ENCODE data around the gene IL18RAP. TPM values are rescaled to one million over a fixed set of nuclear protein-coding genes. Genes with fewer than 3 reads are reported as not detected.
A peak's percentile ranks its signal among the peaks of the same experiment; 100 is the strongest.

IL18RAP gene
- total and polyA plus RNA-seq, 2 donors: 3.0 to 3.7 TPM

DNA sequence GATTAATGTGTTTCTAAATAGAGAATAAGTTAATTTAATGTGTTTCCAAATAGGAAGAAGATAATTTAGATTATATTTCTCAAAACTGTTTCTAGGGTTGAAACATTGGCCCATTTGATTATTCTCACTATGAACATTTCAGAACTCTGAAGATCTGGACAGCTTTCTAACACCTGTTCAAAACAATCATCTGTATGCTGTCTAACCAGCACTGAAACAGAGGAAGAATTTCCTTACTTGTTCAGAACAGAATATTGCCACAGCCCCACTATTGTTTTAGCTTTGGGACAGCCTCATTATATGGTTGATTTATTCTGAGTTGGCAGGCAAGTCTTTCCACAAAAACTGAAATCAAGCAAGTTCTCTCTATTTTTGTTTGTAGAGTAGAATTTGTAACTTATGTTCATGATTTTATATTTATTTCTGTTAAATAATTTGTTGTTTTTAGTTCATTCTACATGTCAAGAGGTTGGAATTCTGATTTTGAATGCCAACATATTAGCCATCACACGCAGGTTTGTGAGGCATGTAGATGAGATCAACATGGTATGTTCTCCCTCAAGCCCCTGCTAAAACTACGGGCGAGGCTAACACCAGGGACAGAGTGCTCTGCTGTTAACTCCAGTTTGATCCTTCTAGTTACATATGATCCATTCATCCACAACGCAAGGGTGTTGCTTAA, 11.2 kb downstream of the IL18RAP start:
- 98% methylated on average over 4 of the region's 4 CpGs for WGBS
- no peaks in the 10 kb centered on the region for H3K36me3 ChIP-seq (ENCODE audit: control insufficient read depth in 2 of 2, insufficient read depth in 2 of 2, low read length in 1 of 2)
- no peaks in the 10 kb centered on the region for H3K27me3 ChIP-seq (ENCODE audit: control insufficient read depth in 2 of 2, insufficient read depth in 1 of 2, low read length in 1 of 2)
- DNase-seq (ENCODE audit: low read depth in 6 of 9, low spot score in 9 of 9): no peak
- no peak overlapping the region for H3K27ac ChIP-seq (ENCODE audit: low read depth in 1 of 2, low read length in 1 of 2)
- H3K4me3 ChIP-seq (ENCODE audit: low read length in 2 of 2): no peak overlapping the region
- peaks cover 0 to 5% of the 10 kb centered on the region in 2 donors for H3K4me1 ChIP-seq (ENCODE audit: control insufficient read depth in 2 of 2, insufficient read depth in 2 of 2, low read length in 2 of 2)
- H3K9me3 ChIP-seq (ENCODE audit: control insufficient read depth in 2 of 2, insufficient read depth in 1 of 2, low read length in 1 of 2): no peaks in the 10 kb centered on the region

DNA sequence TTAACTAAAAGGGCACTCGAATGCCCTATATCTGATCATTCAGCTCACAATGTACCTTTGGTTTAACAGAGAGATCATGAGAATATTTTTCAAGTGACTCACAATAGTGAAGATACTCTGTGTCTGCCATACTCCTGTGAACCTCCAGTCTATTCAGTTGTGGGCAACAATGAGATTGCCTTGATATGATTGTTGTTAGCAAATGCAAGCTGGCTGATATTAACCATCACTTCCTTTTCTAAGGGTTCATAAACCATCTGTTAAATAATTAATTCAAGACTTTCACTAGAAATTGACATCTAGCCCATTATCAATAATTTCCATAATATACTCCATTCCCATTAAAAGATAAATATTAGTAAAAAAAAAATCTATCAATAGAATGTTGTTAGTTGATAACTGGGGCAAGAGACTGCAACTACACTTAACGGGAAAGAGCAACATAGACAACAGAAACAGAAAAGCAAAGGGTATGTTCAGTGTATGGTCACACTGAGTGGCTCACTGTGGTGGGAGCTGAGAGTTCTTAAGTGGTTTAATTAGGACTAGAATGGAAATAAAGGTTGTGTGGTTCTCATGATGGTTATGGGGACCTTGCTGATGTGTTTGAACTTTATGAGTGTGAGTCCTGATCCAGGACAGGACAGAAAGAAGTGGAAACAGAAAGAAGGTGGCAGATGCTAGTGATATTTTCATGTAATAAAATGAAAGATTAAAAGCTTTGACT, 11.9 kb downstream of the IL18RAP start:
- Histone ChIP-seq H3K27ac (ENCODE audit: low read depth in 1 of 2, low read length in 1 of 2) (no peak overlapping the region), H3K4me3 (ENCODE audit: low read length in 2 of 2) (no peak overlapping the region), H3K9me3 (ENCODE audit: control insufficient read depth in 2 of 2, insufficient read depth in 1 of 2, low read length in 1 of 2) (no peaks in the 10 kb centered on the region), H3K27me3 (ENCODE audit: control insufficient read depth in 2 of 2, insufficient read depth in 1 of 2, low read length in 1 of 2) (no peaks in the 10 kb centered on the region), H3K4me1 (ENCODE audit: control insufficient read depth in 2 of 2, insufficient read depth in 2 of 2, low read length in 2 of 2) (peaks cover 0 to 5% of the 10 kb centered on the region in 2 donors), H3K36me3 (ENCODE audit: control insufficient read depth in 2 of 2, insufficient read depth in 2 of 2, low read length in 1 of 2) (no peaks in the 10 kb centered on the region)
- no peak for DNase-seq (ENCODE audit: low read depth in 6 of 9, low spot score in 9 of 9)
- 98% methylated on average over 2 of the region's 2 CpGs for WGBS

DNA sequence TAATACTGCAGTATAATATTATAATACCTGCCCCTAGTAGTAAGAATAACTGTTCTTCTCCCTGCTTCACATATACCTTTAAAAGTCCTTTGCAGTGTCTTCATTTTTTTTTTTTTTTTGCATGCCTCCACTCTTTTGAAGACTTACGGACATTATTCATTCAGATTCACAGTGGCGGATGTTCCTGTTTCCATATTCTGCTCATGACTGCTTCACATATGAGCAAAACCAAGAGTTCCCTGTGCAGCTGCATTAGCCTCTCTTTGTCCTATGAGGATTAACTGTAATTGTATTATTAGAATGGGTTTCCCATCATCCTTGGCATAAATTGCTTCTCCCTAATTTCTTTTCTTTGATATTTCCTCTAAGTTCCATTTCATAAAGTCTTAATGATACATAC, 12.8 kb downstream of the IL18RAP start:
- H3K9me3 ChIP-seq (ENCODE audit: control insufficient read depth in 2 of 2, insufficient read depth in 1 of 2, low read length in 1 of 2): no peaks in the 10 kb centered on the region
- H3K4me1 ChIP-seq (ENCODE audit: control insufficient read depth in 2 of 2, insufficient read depth in 2 of 2, low read length in 2 of 2): peaks cover 0 to 5% of the 10 kb centered on the region in 2 donors
- H3K27me3 ChIP-seq (ENCODE audit: control insufficient read depth in 2 of 2, insufficient read depth in 1 of 2, low read length in 1 of 2): no peaks in the 10 kb centered on the region
- peak overlapping the region in 1 of 2 donors; percentile 46 for H3K27ac ChIP-seq (ENCODE audit: low read depth in 1 of 2, low read length in 1 of 2)
- 92% methylated on average over 2 of the region's 2 CpGs for WGBS
- H3K36me3 ChIP-seq (ENCODE audit: control insufficient read depth in 2 of 2, insufficient read depth in 2 of 2, low read length in 1 of 2): no peaks in the 10 kb centered on the region
- no peak for DNase-seq (ENCODE audit: low read depth in 6 of 9, low spot score in 9 of 9)
- H3K4me3 ChIP-seq (ENCODE audit: low read length in 2 of 2): no peak overlapping the region

DNA sequence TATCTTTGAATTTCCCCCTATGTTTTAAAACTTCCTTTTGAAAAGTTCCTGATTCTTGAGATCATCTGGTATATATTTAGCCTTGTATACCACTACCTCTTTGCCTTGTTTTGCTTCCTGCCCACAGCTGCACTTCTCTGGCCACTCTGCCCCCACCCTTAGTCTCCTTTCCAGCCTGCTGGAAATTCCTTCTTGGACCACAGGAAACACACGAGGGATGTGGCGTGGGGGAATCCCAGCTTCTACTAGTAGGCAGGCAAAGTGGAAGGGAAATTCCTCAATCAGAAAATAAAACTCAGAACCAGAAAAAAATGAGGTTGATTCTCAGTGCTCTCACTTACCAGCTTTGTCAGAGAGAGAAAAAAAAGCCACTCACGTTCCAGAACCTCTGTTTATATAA, 13.4 kb downstream of the IL18RAP start:
- H3K4me3 ChIP-seq (ENCODE audit: low read length in 2 of 2): no peak overlapping the region
- 40% methylated on average over 3 of the region's 3 CpGs for WGBS
- peaks cover 0 to 5% of the 10 kb centered on the region in 2 donors for H3K4me1 ChIP-seq (ENCODE audit: control insufficient read depth in 2 of 2, insufficient read depth in 2 of 2, low read length in 2 of 2)
- H3K27ac ChIP-seq (ENCODE audit: low read depth in 1 of 2, low read length in 1 of 2): peak overlapping the region in 1 of 2 donors; percentile 46
- peak in 1 of 9 donors; percentile 17 for DNase-seq (ENCODE audit: low read depth in 6 of 9, low spot score in 9 of 9)
- H3K9me3 ChIP-seq (ENCODE audit: control insufficient read depth in 2 of 2, insufficient read depth in 1 of 2, low read length in 1 of 2): no peaks in the 10 kb centered on the region
- no peaks in the 10 kb centered on the region for H3K36me3 ChIP-seq (ENCODE audit: control insufficient read depth in 2 of 2, insufficient read depth in 2 of 2, low read length in 1 of 2)
- H3K27me3 ChIP-seq (ENCODE audit: control insufficient read depth in 2 of 2, insufficient read depth in 1 of 2, low read length in 1 of 2): no peaks in the 10 kb centered on the region

DNA sequence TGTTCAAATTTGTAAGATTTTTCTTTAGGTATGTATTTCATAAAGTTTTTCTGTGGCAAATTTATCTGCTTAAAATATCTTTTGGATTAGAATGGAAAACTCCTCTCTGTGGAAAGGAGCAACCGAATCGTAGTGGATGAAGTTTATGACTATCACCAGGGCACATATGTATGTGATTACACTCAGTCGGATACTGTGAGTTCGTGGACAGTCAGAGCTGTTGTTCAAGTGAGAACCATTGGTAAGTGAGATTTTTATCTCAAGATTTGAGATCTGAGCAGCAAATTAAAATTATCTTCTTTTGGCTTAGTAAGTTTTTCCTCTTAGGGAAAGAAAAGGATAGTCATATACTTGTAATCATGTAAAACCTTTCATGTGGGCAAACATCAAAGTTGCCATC, 14.2 kb downstream of the IL18RAP start:
- DNase-seq (ENCODE audit: low read depth in 6 of 9, low spot score in 9 of 9): no peak
- H3K27me3 ChIP-seq (ENCODE audit: control insufficient read depth in 2 of 2, insufficient read depth in 1 of 2, low read length in 1 of 2): no peaks in the 10 kb centered on the region
- H3K27ac ChIP-seq (ENCODE audit: low read depth in 1 of 2, low read length in 1 of 2): no peak overlapping the region
- H3K9me3 ChIP-seq (ENCODE audit: control insufficient read depth in 2 of 2, insufficient read depth in 1 of 2, low read length in 1 of 2): no peaks in the 10 kb centered on the region
- no peak overlapping the region for H3K4me3 ChIP-seq (ENCODE audit: low read length in 2 of 2)
- no peaks in the 10 kb centered on the region for H3K36me3 ChIP-seq (ENCODE audit: control insufficient read depth in 2 of 2, insufficient read depth in 2 of 2, low read length in 1 of 2)
- WGBS: 94% methylated on average over 4 of the region's 4 CpGs
- peaks cover 0 to 5% of the 10 kb centered on the region in 2 donors for H3K4me1 ChIP-seq (ENCODE audit: control insufficient read depth in 2 of 2, insufficient read depth in 2 of 2, low read length in 2 of 2)

DNA sequence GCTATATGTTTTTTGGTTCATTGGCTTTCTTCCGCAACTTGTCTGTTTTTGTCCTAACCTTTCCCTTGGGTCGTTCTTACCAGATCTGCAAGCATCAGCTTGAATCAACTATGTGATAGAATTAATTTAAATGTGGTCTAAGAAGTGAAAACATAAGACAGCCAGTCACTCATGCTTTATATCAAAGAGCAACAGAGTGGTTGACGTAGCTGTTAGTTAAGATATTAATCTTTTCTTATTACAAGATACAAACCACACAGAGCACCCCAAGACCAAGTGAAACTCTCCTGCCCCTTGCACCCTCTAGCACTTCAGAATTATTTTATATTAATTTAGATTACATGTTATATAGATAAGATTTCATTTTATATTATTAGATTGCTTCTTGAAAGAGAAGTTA, 15.2 kb downstream of the IL18RAP start:
- Histone ChIP-seq H3K9me3 (ENCODE audit: control insufficient read depth in 2 of 2, insufficient read depth in 1 of 2, low read length in 1 of 2) (no peaks in the 10 kb centered on the region), H3K27me3 (ENCODE audit: control insufficient read depth in 2 of 2, insufficient read depth in 1 of 2, low read length in 1 of 2) (no peaks in the 10 kb centered on the region), H3K27ac (ENCODE audit: low read depth in 1 of 2, low read length in 1 of 2) (no peak overlapping the region), H3K4me3 (ENCODE audit: low read length in 2 of 2) (no peak overlapping the region), H3K4me1 (ENCODE audit: control insufficient read depth in 2 of 2, insufficient read depth in 2 of 2, low read length in 2 of 2) (peaks cover 0 to 5% of the 10 kb centered on the region in 2 donors), H3K36me3 (ENCODE audit: control insufficient read depth in 2 of 2, insufficient read depth in 2 of 2, low read length in 1 of 2) (no peaks in the 10 kb centered on the region)
- DNase-seq (ENCODE audit: low read depth in 6 of 9, low spot score in 9 of 9): no peak
- WGBS: 93% methylated on average over 3 of the region's 3 CpGs

DNA sequence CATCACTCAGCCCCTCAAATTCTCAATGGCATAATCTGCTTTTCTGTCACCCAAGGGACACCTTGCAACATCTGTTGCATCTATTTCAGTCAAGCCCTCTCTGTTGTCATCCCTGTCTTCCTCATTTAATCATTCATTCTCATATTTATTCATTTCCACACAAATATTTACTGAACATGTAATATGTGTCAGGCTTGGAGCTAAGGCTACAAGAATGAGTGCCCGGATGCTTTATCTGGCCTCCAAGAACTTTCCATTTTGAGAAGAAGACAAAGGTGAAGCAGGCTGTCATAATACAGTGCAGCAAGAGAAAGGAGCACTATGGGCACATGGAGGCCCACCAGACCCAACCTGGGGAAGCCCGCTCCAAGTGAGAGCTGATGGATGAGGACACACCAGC, 15.6 kb downstream of the IL18RAP start:
- DNase-seq (ENCODE audit: low read depth in 6 of 9, low spot score in 9 of 9): no peak
- Histone ChIP-seq H3K9me3 (ENCODE audit: control insufficient read depth in 2 of 2, insufficient read depth in 1 of 2, low read length in 1 of 2) (no peaks in the 10 kb centered on the region), H3K4me3 (ENCODE audit: low read length in 2 of 2) (no peak overlapping the region), H3K27me3 (ENCODE audit: control insufficient read depth in 2 of 2, insufficient read depth in 1 of 2, low read length in 1 of 2) (no peaks in the 10 kb centered on the region), H3K36me3 (ENCODE audit: control insufficient read depth in 2 of 2, insufficient read depth in 2 of 2, low read length in 1 of 2) (no peaks in the 10 kb centered on the region), H3K27ac (ENCODE audit: low read depth in 1 of 2, low read length in 1 of 2) (no peak overlapping the region), H3K4me1 (ENCODE audit: control insufficient read depth in 2 of 2, insufficient read depth in 2 of 2, low read length in 2 of 2) (peaks cover 0 to 5% of the 10 kb centered on the region in 2 donors)
- 98% methylated on average over 2 of the region's 2 CpGs for WGBS

DNA sequence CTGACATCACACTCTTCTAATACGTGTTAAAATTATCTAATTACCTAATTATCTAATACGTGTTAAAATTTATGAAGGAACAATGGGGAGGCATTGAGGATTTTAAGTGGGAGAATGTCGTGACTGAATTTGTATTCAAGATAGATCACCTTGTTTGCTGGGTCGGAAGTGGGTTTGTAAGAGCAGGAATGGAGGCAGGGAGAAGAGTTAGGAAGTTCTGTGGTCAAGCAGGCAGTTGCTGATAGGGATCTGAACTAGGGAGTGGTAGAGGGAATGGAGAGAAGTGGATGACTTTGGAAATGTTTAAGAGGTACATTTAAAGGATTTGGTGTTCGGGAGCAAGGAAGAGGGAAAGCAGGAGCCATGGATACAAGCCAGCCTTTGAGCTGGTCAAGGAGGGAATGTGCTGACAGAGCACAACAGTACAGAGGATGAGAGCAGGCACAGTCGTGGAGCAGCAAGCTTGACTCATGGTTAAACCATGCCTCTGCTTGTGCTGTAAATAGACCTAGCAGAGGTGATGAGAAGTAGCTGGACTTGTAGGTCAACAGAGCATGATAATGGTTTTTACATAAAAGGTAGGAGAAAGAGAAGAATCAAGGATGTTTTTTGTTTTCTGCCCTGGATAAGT, 16.2 kb downstream of the IL18RAP start:
- no peak overlapping the region for H3K4me3 ChIP-seq (ENCODE audit: low read length in 2 of 2)
- no peaks in the 10 kb centered on the region for H3K27me3 ChIP-seq (ENCODE audit: control insufficient read depth in 2 of 2, insufficient read depth in 1 of 2, low read length in 1 of 2)
- H3K36me3 ChIP-seq (ENCODE audit: control insufficient read depth in 2 of 2, insufficient read depth in 2 of 2, low read length in 1 of 2): no peaks in the 10 kb centered on the region
- H3K4me1 ChIP-seq (ENCODE audit: control insufficient read depth in 2 of 2, insufficient read depth in 2 of 2, low read length in 2 of 2): peaks cover 0 to 5% of the 10 kb centered on the region in 2 donors
- WGBS: 86% methylated on average over 6 of the region's 6 CpGs
- H3K27ac ChIP-seq (ENCODE audit: low read depth in 1 of 2, low read length in 1 of 2): no peak overlapping the region
- no peaks in the 10 kb centered on the region for H3K9me3 ChIP-seq (ENCODE audit: control insufficient read depth in 2 of 2, insufficient read depth in 1 of 2, low read length in 1 of 2)
- no peak for DNase-seq (ENCODE audit: low read depth in 6 of 9, low spot score in 9 of 9)
